ENCODE data around the gene GABRG3.

GABRG3 gene

DNA sequence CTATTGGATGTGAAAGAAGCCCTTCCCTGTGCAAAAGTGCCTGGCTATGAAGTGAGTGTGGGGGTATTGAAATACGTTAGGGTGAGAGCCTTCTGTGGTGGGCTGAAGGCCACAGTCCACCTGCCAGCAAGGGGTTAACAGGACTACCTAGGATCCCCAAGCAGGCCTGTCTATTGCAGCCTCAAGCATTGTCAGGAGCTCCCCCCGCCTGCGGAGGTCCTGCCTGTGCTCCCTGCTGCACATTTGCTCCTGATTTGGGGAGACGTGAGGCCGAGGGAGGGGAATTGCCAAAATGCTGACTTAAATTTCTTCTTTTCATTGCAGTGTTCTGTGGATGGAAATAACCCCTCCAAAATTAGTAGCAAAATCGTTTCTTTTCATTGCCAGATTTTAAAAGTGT is 56.2 kb downstream of the GABRG3 start:
- no peak for DNase-seq
- Histone ChIP-seq H3K27ac (no peak overlapping the region), H3K4me3 (ENCODE audit: low read depth, low read length) (no peak overlapping the region), H3K27me3 (replicated peaks) (no peaks in the 10 kb centered on the region), H3K36me3 (replicated peaks) (no peaks in the 10 kb centered on the region)
- TF ChIP-seq, protein P1, sequence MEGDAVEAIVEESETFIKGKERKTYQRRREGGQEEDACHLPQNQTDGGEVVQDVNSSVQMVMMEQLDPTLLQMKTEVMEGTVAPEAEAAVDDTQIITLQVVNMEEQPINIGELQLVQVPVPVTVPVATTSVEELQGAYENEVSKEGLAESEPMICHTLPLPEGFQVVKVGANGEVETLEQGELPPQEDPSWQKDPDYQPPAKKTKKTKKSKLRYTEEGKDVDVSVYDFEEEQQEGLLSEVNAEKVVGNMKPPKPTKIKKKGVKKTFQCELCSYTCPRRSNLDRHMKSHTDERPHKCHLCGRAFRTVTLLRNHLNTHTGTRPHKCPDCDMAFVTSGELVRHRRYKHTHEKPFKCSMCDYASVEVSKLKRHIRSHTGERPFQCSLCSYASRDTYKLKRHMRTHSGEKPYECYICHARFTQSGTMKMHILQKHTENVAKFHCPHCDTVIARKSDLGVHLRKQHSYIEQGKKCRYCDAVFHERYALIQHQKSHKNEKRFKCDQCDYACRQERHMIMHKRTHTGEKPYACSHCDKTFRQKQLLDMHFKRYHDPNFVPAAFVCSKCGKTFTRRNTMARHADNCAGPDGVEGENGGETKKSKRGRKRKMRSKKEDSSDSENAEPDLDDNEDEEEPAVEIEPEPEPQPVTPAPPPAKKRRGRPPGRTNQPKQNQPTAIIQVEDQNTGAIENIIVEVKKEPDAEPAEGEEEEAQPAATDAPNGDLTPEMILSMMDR (IDR thresholded peaks at IDR 0.05; ENCODE audit: low read depth, low read length, missing control alignments), result no peak
- in situ Hi-C loops (cut with HindIII; ENCODE audit: low pct_ligation_motif_present, low sequenced_read_pairs), result loop anchor here (25.0 kb wide), 1 partner anchor 90 kb away; no protein-coding TSS in a partner anchor

DNA sequence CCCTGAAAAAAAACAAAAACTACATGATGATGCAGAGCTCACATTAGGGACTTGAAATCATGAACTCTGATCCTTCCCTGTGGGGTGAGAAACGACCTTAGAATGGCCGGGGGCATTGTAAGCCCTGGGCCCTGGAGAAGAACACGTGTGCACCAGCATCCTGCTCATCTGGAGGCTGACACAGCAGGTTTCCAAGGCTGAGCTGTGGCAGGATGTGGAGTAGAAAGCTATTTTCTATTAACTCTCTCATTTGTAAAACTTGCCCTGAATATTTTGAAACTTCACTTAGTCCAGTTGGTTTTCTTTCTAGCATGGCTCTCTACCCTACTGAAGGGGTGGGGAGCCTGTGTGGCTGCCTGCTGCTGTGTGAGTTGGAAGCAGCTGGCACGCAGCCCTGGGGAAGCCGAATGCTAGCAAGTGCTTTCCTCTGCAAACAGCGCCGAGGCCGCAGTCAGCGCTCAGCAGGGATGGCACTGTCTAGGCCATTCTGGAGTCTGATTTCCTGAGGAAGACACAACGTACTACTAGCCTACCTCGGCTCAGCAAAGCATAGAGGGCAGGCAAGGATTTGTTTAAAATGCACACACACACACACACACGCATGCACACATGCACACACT is 58.0 kb downstream of the GABRG3 start:
- H3K36me3 ChIP-seq (replicated peaks), result no peaks in the 10 kb centered on the region
- no peak overlapping the region for H3K4me3 ChIP-seq (ENCODE audit: low read depth, low read length)
- TF ChIP-seq, protein P1 (IDR thresholded peaks at IDR 0.05; ENCODE audit: low read depth, low read length, missing control alignments), result no peak
- no peak overlapping the region for H3K27ac ChIP-seq
- H3K27me3 ChIP-seq (replicated peaks), result no peaks in the 10 kb centered on the region
- DNase-seq, result no peak
- in situ Hi-C loops (cut with HindIII; ENCODE audit: low pct_ligation_motif_present, low sequenced_read_pairs), result loop anchor here (25.0 kb wide), 1 partner anchor 92 kb away; no protein-coding TSS in a partner anchor

DNA sequence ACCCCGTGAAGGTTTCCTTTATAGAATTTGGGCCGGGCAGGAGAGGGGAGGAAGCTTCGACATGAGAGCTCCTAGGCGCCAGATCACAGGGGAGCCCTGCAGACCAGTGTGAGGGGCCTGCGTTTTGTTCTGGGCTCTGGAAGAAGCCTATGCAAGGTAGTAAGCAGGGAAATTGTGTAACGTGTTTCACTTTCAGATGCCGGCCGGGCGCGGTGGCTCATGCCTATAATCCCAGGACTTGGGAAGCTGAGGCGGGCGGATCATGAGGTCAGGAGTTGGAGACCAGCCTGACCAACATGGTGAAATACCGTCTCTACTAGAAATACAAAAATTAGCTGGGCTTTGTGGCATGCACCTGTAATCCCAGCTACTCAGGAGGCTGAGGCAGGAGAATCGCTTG is 65.2 kb downstream of the GABRG3 start:
- no peak for DNase-seq
- H3K36me3 ChIP-seq (replicated peaks), result no peaks in the 10 kb centered on the region
- H3K27me3 ChIP-seq (replicated peaks), result no peaks in the 10 kb centered on the region
- H3K27ac ChIP-seq, result no peak overlapping the region
- in situ Hi-C loops (cut with HindIII; ENCODE audit: low pct_ligation_motif_present, low sequenced_read_pairs), result loop anchor here (25.0 kb wide), 1 partner anchor 99 kb away; no protein-coding TSS in a partner anchor
- TF ChIP-seq, protein P1 (IDR thresholded peaks at IDR 0.05; ENCODE audit: low read depth, low read length, missing control alignments), result no peak
- H3K4me3 ChIP-seq (ENCODE audit: low read depth, low read length), result no peak overlapping the region

DNA sequence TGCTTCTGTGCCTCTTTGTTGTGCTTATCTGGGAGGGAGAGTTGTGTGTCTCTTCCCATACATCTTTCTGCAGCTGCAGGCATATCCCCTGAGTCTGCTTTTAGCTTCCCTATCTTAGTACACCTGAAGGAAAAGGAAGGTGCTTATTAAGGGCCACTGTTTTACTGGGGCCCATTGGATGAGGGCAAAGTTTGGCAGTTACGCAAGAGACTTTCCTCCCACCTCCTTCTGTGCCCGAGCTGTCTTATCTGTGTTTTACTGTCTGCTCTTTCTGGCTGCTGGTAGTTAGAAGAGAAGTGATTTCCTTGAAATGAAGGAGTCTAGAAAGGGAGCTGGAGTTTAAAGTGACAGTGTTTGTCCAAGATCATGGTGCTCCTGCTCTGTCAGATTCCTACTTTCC is 66.5 kb downstream of the GABRG3 start:
- in situ Hi-C loops (cut with HindIII; ENCODE audit: low pct_ligation_motif_present, low sequenced_read_pairs), result loop anchor here (25.0 kb wide), 1 partner anchor 100 kb away; no protein-coding TSS in a partner anchor
- H3K4me3 ChIP-seq (ENCODE audit: low read depth, low read length), result no peak overlapping the region
- H3K27ac ChIP-seq, result no peak overlapping the region
- no peak for DNase-seq
- no peaks in the 10 kb centered on the region for H3K27me3 ChIP-seq (replicated peaks)
- H3K36me3 ChIP-seq (replicated peaks), result no peaks in the 10 kb centered on the region
- TF ChIP-seq, protein P1 (IDR thresholded peaks at IDR 0.05; ENCODE audit: low read depth, low read length, missing control alignments), result no peak

DNA sequence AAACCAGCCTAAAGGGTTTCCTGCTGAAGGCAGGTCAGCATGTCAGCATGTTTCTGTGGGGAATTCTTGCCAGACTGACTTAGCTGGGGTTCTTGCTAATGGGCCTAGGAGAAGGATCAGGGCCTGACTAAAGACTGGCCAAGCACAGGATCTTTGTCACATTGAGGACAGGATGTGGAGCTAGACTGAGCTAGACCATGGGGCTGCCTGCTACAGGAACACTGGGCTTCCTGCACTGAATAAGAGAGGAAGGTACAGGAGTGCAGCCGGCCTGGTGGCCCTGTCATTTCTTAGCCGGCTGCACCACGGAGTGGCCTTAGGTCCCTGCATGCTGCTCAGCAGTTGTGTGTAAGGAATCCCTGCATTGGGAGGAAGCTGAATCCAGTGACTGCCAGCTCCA is 68.2 kb downstream of the GABRG3 start:
- Histone ChIP-seq H3K4me3 (ENCODE audit: low read depth, low read length) (no peak overlapping the region), H3K27ac (no peak overlapping the region), H3K27me3 (replicated peaks) (no peaks in the 10 kb centered on the region), H3K36me3 (replicated peaks) (no peaks in the 10 kb centered on the region)
- in situ Hi-C loops (cut with HindIII; ENCODE audit: low pct_ligation_motif_present, low sequenced_read_pairs), result loop anchor here (25.0 kb wide), 1 partner anchor 102 kb away; no protein-coding TSS in a partner anchor
- DNase-seq, result no peak
- TF ChIP-seq, protein P1 (IDR thresholded peaks at IDR 0.05; ENCODE audit: low read depth, low read length, missing control alignments), result no peak

DNA sequence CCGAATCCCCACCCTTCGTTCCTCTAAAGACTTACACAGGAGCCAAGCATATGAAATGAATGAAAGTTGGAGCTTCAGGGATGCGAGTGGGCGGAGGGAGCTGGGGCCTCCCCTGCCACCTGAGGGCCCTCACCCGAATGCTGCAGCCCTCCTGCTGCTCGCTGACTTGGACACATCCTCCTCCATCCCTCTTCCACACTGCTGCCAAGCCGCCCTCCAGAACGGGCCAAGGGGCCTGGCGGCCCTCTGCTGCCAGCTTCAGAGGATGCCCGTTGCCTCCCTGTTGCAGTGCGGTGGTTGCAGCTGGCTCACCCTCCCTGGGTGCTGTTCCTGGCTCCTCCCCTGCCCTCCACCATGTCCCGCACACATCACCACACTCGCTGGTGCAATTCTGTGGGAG is 71.2 kb downstream of the GABRG3 start:
- TF ChIP-seq, protein P1 (IDR thresholded peaks at IDR 0.05; ENCODE audit: low read depth, low read length, missing control alignments), result no peak
- no peak overlapping the region for H3K27ac ChIP-seq
- H3K36me3 ChIP-seq (replicated peaks), result no peaks in the 10 kb centered on the region
- no peaks in the 10 kb centered on the region for H3K27me3 ChIP-seq (replicated peaks)
- H3K4me3 ChIP-seq (ENCODE audit: low read depth, low read length), result no peak overlapping the region
- in situ Hi-C loops (cut with HindIII; ENCODE audit: low pct_ligation_motif_present, low sequenced_read_pairs), result loop anchor here (25.0 kb wide), 1 partner anchor 105 kb away; no protein-coding TSS in a partner anchor
- DNase-seq, result no peak
